GM19397 (cell line): Measurements from ENCODE around the gene RNU1-4.
"Not testable (repeated sequence)": the region's sequence is repeated elsewhere in the genome, so short reads cannot be mapped to it uniquely, and the experiment has no call there.

ENCODE experiments used
- ATAC-seq: cut with Tn5 transposase; IDR thresholded peaks from one replicate; pipeline ENCODE4 v1.9.1; 2021; ENCODE audit warnings: mild to moderate bottlenecking, moderate library complexity; ENCODE audit not compliant: unreplicated experiment

RNU1-4 gene

DNA sequence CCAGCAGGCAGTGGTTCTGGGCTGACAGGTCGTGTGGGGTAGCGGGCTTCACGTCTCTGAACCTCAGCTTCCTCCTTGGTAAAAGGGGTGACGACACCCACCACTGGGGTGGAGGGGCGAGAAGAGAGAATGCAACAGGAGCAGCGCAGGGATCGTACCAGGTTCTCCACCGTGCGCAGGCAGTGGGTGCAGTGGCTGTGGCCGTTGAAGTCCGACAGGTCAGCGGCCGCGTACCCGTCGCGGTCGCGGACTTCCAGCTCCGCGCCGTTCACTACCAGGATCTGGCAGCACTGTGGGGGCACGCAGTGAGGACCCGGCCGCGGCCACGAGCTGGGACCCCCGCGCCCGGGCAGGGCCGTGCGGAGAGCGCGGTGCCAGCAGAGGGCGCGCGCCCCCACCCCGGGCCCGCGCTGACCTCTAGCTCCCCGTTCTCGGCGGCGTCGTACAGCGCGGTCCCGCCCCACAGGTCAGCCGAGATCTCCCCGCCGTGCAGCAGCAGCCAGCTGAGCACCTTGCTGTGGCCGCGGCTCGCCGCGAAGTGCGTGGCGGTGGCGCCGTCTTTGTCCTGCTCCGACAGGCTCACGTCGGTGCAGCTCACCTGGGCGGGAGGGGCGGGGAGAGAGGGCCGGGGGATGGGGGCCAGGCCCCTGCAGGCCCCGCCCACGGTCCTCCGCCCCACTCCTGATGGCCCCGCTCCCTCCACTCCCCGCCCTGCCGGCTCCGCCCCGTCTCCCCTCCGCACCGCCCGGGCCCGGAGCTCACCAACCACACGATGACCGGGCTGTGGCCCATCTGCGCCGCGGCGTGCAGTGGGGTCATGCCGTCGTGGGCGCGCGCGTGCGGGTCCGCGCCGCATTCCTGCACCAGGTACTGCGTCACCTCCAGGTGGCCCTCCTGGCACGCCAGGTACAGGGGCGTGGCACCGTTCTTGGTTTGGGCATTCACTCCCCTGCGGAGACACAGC lies 32.9 kb upstream of the RNU1-4 start:
- not testable (repeated sequence) for ATAC-seq

GRCh38 chr1:16708704-16709103 lies 31.6 kb upstream of the RNU1-4 start:
- ATAC-seq: not testable (repeated sequence)

- ATAC-seq: not testable (repeated sequence)
Observed at GRCh38 chr1:16709659-16710087, 30.6 kb upstream of the RNU1-4 start.

- not testable (repeated sequence) for ATAC-seq
Observed at GRCh38 chr1:16710618-16711017, 29.7 kb upstream of the RNU1-4 start.

DNA sequence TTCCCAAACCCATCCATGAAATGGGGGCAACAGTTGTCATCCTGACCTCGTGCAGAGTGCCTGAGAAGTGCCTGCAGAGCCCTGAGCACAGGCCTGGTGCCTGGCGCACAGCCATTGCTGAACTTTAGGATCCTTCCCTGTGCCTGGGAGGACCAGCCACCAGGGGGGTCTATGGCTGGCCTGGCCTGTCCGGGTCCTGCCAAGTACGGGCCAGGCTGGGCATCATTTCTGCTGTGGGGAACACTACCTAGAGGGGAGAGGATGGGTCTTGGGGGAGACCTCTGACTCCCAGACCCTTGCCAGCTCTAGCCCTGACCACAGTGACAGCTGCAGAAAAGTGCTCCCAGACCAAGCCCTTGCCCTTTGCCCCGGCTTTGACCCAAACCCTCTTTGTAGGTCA lies 28.2 kb upstream of the RNU1-4 start:
- not testable (repeated sequence) for ATAC-seq

GRCh38 chr1:16712582-16712981 lies 27.7 kb upstream of the RNU1-4 start:
- not testable (repeated sequence) for ATAC-seq

DNA sequence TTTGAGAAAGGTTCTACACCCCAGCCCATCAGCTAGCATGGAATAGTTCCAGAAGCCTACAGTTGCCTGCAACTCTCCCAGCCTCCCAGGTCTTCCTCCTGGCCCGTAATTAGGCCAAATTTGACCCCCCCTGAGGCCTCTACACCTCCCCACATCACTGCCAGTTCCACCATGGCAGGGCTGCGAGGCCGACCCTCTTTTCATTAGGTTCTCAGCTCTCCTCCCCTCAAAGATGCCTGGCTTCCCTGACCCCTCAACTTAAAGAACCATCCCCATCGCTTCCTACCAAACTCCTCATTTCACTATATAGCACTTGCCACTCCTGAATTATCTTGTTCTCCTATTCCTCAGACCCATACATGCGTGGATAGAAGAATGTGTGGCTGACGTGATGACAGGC lies 27.3 kb upstream of the RNU1-4 start:
- ATAC-seq: not testable (repeated sequence)

DNA sequence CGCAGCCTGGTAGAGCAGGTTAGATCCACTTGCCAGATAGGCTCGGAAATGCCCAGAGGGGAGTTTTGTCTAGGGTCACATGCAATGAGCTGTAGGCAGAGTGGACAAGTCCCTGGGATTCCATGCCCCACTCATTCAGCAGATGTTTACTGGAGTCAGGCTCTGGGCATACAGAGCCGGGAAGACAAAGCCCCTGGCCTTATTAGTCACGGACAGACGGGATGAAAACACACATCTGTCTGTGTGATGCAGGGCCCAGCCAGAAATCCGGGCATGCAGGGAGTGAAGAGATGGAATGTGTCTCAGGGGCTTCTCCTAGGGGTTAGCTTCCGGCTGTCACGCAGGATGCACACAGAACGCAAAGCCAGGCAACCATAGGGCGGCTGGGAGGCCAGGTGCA lies 26.8 kb upstream of the RNU1-4 start:
- not testable (repeated sequence) for ATAC-seq

DNA sequence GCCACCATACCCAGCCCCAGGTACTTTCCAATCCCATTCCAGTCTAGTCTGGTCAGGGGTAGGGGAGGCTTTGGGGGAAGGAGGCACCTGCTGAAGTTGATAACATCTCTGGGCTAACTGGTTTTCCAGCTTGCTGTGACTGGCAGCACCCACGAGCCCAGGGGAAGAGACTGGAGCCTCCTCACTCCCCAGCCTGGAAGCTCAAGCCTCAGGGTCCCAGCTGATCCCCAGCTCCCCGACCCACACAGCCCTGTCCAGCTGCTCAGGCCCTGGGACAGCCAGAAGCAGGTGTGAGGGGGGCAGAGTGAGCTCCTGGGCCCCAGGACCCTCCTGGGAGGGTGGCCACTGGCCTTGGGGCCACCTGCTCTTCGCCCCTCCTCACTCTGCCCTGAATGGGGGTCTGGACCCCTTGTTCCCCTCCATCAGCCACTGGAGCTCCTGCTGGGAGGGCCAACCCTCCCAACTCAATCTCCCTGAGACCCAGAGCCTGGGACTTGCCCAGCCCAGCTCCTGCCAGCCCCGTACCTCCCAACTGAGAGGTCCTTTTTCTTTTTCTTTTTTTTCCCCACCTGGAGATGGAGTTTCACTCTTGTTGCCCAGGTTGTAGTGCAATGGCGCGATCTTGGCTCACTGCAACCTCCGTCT lies 23.5 kb upstream of the RNU1-4 start:
- no peak for ATAC-seq

- no peak for ATAC-seq
Observed at GRCh38 chr1:16717336-16718098, 22.8 kb upstream of the RNU1-4 start.

DNA sequence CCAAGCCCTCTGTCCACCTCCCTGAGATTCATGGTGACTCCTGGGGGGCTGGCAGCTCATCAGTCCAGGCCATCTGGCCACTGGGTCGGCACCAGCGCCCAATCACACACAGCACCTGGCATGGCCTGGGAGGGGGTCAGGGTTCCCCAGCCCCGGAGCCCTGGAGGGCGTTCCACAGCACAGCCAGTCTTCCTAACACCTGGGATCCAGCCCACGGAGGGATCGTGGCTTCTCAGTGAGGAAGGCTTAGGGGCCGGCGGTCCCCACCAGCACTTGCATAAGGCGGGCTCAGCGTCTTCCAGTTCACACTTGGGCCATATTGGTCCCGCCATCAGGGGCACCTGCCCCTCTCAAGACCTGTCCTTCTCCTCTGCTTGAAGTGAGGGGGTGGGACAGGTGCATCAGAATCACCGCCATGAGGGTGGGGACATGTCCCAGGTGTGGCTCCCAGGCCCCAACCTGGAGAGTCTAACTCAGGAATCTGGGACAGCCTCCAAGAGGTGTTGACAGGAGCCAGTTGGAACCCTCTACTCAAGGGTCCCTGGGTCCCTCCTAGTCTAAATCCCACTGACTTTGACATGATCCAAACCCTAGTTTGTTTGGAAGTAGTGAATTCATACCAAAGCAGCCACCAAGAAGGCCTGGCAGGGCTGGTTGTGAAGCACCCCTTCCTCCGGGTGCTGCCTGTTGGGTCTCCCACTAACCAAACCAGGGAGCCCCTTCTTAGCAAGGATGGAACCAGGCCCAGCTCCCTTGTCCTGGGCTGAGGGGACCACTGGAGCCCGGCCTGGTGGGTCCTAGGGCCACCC lies 22.0 kb upstream of the RNU1-4 start:
- ATAC-seq: not testable (repeated sequence)

DNA sequence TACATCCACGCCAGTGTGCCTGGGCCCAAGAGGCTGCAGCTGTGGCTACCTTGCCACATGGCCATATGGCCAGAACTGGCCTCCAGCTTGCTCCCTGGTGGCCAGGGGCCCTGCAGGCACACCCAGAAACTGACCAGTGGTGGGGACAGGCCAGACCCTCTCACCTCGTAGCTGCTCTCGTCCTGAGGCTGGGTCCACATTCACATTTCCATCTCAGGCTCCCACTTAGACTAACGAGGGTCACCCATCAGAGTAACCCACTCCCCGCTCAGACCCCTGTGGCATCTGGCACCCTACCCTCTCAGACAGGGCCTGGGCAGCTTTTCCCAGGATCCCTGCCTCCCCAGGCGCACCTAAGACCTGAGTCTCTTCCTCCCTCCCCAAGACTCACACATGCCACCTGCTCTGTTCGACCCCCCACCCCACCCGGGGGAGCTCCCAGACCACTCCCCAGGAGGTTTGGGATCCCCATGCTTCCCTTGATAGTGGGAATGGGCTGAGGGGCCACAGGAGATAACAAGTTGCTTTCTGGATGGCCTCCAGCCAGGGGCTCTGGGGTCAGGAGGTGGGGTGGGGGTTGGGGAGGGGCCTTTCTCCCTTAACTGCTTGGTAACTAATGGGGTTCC lies 21.3 kb upstream of the RNU1-4 start:
- ATAC-seq: no peak

- no peak for ATAC-seq
Observed at GRCh38 chr1:16719571-16720350, 20.6 kb upstream of the RNU1-4 start.

GRCh38 chr1:16720351-16721223 lies 19.7 kb upstream of the RNU1-4 start:
- no peak for ATAC-seq

DNA sequence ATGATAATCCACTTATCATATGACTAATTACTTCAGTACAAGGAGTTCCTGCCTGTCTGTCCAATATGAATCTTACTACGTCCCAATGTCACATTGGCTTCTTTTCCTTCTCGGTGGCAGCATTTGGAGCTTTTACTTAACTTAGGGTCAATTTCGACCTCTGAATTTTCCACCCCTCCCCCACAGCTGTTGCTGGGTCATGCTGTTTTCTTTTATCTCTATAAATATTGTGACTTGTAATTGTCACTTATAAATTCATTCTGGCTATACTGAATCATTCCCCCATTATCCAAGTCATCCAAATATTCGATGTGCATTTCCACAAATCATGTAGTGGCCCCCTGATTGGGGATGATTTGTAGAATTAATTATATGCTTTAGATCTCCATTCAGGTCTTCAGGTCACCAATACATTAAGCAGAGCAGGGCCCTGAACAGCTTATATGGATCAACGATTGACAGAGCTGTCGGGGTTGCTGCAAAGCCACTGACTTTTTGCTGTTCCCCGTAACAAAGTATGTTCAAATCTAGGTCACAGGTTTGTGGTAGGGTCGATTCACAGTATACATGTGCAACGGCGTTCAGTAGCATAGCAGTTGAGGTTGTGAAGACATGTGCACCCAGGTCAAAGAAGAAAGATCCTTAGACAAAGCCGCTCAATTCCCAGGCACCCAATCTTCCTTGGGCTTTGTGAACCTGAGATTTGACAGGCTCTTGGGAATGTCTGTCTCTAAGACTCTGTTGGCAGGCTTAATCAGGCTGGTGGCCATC lies 18.3 kb upstream of the RNU1-4 start:
- ATAC-seq: no peak

- ATAC-seq: no peak
Observed at GRCh38 chr1:16724718-16725438, 15.4 kb upstream of the RNU1-4 start.
